ENCODE results near the gene COL23A1. TPM values are rescaled to one million over a fixed set of nuclear protein-coding genes. Genes with fewer than 3 reads are reported as not detected.

The COL23A1 gene
- total and polyA plus RNA-seq, 2 of the 13 experiments (the other 11 are each of a cell fraction or from before 2014, with no cell fraction given), result not detected

- TF ChIP-seq ZGPAT (CRISPR knock-in tag; IDR thresholded peaks at IDR 0.05), result no peak
- TF ChIP-seq XRCC5 (optimal IDR thresholded peaks at IDR 0.05; ENCODE audit: low read length), result no peak
- no peak for TF ChIP-seq PLSCR1 (CRISPR knock-in tag; IDR thresholded peaks at IDR 0.05; ENCODE audit: borderline replicate concordance)
- TF ChIP-seq MAF1 (CRISPR knock-in tag; IDR thresholded peaks at IDR 0.05; ENCODE audit: borderline replicate concordance), result no peak
- no peak for TF ChIP-seq ZFP91 (CRISPR knock-in tag; IDR thresholded peaks at IDR 0.05; ENCODE audit: borderline replicate concordance)
- no peak for TF ChIP-seq ZNF574 (CRISPR knock-in tag; IDR thresholded peaks at IDR 0.05)
- no peak for TF ChIP-seq SATB2 (CRISPR knock-in tag; IDR thresholded peaks at IDR 0.05)
- TF ChIP-seq HNRNPLL (IDR thresholded peaks at IDR 0.05; ENCODE audit: low read depth, low read length, poor library complexity, severe bottlenecking), result no peak
- TF ChIP-seq MAZ (IDR thresholded peaks at IDR 0.05; ENCODE audit: borderline replicate concordance, low read depth, low read length), result no peak
- TF ChIP-seq MAZ (CRISPR knock-in tag; IDR thresholded peaks at IDR 0.05; ENCODE audit: low read depth), result no peak
These were observed 118.1 kb downstream of the COL23A1 start (continued) for GRCh38 chr5:178472138-178472537.
